HFF-Myc (cell line): ENCODE results near the gene TMEM115.
A peak's percentile ranks its signal among the peaks of the same experiment; 100 is the strongest.

Experiments used
- DNase-seq: peaks from one replicate; pipeline ENCODE4 v3.0.0-alpha.2; 2011; ENCODE audit warnings: low read depth; ENCODE audit errors: extremely low read depth
- H3K4me3 ChIP-seq: replicated peaks from 2 replicates; pipeline ENCODE4 v1.5.1; 2011; ENCODE audit warnings: low read depth, mild to moderate bottlenecking, control low read depth, low read length
- TF ChIP-seq, protein P1 (sequence below): IDR thresholded peaks from 2 replicates; pipeline ENCODE4 v1.5.1; 2012; ENCODE audit warnings: mild to moderate bottlenecking, low read depth, low read length, control low read depth; ENCODE audit errors: missing control alignments

Gene TMEM115

DNA sequence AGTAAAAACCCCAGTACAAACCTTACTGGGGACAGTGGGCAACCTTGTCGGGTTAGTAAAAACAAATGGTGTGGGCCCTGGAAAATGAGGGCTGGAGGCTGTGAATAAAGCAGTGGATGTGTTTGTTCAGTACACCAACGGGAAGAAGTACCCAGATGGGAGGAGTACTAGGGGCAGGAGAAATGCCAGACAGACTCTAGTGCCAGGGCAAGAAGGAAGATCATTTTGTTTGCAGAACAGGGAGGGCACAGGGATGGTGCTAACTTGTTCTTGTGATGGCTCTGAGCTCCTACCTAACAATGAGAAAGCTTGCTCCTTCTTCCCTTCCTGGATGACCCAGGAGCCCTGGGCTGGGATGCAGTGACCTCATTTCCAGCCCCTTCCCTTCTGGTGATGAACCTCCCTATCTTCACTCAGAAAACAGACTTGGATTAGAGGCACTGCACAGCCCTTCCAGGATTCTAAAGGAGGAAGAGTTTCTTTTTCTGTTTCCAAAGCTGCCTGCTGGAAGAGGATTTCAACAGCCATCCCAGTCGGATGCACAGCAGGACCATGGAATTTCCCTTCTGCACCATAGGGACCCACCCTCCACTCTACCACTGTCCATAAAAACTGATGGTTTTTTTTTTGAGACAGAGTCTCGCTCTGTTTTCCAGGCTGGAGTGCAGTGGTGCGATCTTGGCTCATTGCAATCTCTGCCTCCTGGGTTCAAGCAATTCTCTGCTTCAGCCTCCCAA is 24.8 kb downstream of the TMEM115 start:
- H3K4me3 ChIP-seq: peak overlapping the region; percentile 97
- no peak for DNase-seq
- TF ChIP-seq, protein P1, sequence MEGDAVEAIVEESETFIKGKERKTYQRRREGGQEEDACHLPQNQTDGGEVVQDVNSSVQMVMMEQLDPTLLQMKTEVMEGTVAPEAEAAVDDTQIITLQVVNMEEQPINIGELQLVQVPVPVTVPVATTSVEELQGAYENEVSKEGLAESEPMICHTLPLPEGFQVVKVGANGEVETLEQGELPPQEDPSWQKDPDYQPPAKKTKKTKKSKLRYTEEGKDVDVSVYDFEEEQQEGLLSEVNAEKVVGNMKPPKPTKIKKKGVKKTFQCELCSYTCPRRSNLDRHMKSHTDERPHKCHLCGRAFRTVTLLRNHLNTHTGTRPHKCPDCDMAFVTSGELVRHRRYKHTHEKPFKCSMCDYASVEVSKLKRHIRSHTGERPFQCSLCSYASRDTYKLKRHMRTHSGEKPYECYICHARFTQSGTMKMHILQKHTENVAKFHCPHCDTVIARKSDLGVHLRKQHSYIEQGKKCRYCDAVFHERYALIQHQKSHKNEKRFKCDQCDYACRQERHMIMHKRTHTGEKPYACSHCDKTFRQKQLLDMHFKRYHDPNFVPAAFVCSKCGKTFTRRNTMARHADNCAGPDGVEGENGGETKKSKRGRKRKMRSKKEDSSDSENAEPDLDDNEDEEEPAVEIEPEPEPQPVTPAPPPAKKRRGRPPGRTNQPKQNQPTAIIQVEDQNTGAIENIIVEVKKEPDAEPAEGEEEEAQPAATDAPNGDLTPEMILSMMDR: no peak

DNA sequence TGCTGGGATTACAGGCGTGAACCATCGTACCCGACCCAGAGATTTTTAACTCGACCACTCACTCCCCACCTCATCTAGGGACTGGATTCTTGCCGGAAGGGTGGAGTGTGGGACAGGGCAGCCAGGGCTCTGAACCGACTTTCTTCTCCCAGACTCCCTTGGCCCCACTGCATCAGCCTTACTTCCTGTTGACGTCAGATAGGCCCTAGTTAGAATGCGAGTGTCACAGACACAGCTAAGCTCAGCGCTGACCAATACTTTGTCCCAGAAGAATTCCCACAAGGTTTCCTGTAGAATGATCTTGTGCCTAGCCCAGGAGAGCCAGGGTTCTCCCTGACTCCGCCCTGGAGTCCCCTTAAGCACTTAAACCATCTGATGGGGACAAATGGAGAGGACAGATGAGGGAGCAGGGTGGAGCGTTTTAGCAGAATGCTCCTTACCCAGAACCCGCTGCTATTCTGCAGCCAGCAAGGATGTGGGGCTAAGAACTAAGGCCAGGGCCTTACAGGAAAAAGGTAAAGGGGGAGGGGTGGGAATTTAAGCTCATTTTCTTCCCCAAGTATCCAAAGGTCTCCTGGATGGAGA is 25.5 kb downstream of the TMEM115 start:
- TF ChIP-seq, protein P1: no peak
- H3K4me3 ChIP-seq: peak overlapping the region; percentile 8; the same call in 1 of the 2 replicates
- DNase-seq: no peak

DNA sequence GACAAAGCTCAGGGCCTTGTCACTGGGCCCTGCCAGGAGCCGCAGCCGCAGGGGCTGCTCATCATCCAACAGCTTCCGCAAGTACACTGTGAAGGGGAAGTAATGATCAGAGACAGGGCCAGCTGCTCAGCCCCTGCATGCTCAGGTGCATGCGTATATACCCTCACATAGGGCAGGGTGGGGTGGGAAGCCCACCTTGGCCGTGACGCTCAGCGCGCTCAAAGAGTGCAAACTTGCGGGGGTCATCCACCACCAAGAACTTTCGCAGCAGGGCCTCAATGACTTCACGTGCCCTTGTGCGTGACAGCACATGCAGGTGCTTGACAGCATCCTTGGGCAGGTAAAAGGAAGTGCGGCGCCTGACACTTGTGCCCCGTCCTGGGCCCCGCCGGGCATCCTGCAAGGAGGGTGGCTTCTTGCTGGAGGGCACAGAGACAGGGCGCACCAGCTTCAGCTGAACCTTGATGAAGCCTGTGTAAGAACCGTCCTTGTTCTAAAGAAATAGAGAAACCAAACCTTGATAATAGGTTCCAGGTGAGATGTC is 27.9 kb downstream of the TMEM115 start:
- TF ChIP-seq, protein P1: no peak
- no peak for DNase-seq
- H3K4me3 ChIP-seq: no peak overlapping the region

DNA sequence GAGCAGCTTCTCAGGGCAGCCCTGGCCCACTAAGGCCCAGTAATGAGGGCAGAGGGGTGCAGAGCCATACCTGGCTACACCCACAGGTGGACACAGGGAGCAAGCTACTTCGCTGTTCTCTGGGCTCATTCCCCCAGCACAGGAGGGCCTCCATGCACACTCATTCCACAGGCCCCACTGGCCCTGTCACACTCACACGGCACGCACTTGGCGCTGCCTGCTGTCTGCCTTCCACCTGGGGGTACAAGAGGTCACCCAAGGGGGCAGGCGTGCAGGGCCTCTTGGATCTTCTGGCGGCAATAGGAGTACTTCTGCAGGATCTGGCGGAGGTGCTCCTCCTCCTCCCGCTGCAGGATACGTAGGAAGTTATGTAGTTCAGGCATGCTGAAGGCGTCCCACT is 29.0 kb downstream of the TMEM115 start:
- TF ChIP-seq, protein P1: no peak

DNA sequence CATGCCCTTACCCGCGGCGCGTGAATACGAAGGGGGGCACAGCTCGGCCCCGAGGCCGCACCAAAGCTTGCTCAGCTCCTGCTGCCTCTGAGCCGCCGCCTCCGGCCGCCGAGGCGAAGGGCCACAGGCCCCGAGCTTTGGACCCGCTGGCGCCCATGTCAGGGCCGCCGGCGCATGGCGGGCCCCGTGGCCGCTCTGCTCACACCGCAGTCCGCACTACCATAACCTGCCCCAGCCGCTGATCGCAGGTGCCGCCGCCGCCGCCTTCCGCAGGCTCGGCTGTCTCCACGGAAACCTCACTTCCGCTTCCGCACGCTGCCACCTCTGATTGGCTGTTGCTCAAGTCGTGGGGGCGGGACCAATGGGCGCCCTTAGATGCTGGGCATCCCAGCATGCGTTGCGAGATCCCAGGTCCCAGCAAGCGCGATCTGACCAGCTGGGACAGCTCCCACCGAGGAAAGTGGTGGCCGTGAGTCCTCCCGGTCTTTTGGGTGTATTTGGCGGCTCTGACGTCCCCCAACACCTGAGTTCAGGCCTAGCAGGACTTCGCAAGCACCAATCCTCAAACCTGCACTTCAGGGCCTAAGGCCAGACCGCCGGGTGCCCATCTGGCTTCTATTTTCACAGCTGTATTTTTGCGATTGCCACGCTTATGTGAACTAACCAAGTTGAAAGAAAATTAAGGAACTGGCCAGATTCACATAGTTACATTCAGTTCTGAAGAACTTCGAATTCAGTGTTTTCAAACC is 31.2 kb downstream of the TMEM115 start, which contains the start of gene TUSC2:
TUSC2 (minus strand) TSS at position 281 of the 749 bp plus-strand sequence; CDS start at position 157, 124 bp downstream.
- H3K4me3 ChIP-seq: peak within 1 kb of the TSS; percentile 94
- TF ChIP-seq, protein P1: no peak
- no peak for DNase-seq

More for the DNA sequence above, 29.0 kb downstream of the TMEM115 start:
- no peak overlapping the region for H3K4me3 ChIP-seq
- DNase-seq: no peak

DNA sequence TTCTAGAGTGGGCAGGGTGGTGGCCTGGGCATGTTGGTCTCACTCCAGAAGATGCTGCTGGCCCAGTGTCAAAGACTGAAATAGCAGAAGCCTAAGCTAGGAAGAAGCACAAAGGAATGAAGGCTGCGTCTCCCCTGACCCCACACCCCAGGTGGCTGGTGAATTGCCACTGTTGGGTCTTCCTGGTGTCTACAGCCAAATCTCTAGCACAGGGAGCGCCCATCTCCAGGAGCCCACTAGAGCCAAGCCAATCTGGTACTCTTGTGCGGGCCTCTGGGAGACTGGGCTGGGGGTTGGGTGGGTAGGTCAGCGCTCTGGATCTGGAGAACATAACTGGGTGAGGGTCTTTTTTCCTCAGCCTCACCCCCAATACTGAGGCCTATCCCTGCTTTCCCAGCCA is 32.2 kb downstream of the TMEM115 start:
- peak overlapping the region; percentile 94 for H3K4me3 ChIP-seq
- TF ChIP-seq, protein P1: no peak
- DNase-seq: no peak
